ENCODE measurements around the gene EXOC6B.

GRCh38 chr2:72685638-72686213 is 140.1 kb downstream of the EXOC6B start:
- TF ChIP-seq CTCF (IDR thresholded peaks at IDR 0.05) = no peak
- TF ChIP-seq POLR2A (IDR thresholded peaks at IDR 0.05) = no peak
